ENCODE results near the gene HTR3D. TPM values are rescaled to one million over a fixed set of nuclear protein-coding genes. Genes with fewer than 3 reads are reported as not detected.
"Not testable (repeated sequence)": the region's sequence is repeated elsewhere in the genome, so short reads cannot be mapped to it uniquely, and the experiment has no call there.

Gene HTR3D
- total RNA-seq, 4 donors from 2014 or later, result not detected

DNA sequence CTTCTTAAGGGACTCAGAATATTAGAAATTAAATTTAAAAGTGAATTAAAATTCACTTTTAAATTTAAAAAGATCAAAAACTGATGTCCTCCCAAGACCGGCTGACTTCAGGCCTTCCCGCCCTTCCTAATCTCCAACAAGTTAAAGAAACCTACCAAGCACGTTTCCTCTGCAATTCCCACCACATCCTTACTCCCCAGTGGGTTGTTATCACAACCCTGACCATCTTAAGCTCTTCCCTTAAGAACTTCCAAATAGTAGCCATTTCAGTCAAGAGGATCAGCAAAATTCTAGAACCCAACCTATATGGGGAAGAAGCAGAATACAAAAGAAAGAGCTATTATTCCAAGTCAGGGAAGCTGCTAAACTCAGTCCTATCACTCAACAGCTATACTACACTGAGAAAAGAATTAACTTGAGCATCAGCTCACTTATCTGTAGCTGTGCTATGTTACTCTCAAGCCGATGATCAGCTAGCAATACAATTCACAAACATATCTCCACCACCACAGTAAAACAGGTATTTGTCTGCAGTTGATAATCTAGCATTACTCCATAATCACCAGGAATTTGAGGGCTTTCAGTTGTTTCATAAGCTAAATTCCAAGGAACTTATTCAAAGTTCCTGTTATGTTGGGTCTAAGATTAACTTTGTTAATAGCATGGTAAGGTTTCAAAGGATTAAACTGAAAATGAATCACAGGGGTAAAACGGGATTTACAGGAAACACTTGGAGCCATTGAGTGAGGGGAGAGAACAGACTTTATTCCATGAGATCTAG is 28.2 kb upstream of the HTR3D start:
- H3K27me3 ChIP-seq, result no peaks in the 10 kb centered on the region
- DNase-seq (ENCODE audit: low spot score in 2 of 2), result no peak
- WGBS, result 88% methylated on average over 5 of the region's 5 CpGs
- peaks cover 30% of the 10 kb centered on the region for H3K4me1 ChIP-seq
- no peak overlapping the region for H3K4me3 ChIP-seq
- no peak overlapping the region for H3K27ac ChIP-seq
- TF ChIP-seq, protein P1, sequence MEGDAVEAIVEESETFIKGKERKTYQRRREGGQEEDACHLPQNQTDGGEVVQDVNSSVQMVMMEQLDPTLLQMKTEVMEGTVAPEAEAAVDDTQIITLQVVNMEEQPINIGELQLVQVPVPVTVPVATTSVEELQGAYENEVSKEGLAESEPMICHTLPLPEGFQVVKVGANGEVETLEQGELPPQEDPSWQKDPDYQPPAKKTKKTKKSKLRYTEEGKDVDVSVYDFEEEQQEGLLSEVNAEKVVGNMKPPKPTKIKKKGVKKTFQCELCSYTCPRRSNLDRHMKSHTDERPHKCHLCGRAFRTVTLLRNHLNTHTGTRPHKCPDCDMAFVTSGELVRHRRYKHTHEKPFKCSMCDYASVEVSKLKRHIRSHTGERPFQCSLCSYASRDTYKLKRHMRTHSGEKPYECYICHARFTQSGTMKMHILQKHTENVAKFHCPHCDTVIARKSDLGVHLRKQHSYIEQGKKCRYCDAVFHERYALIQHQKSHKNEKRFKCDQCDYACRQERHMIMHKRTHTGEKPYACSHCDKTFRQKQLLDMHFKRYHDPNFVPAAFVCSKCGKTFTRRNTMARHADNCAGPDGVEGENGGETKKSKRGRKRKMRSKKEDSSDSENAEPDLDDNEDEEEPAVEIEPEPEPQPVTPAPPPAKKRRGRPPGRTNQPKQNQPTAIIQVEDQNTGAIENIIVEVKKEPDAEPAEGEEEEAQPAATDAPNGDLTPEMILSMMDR (IDR thresholded peaks at IDR 0.05), result no peak
- TF ChIP-seq EP300 (IDR thresholded peaks at IDR 0.05), result no peak
- no peak for TF ChIP-seq POLR2A (IDR thresholded peaks at IDR 0.05)
- no peak for TF ChIP-seq POLR2AphosphoS5 (IDR thresholded peaks at IDR 0.05)
- H3K36me3 ChIP-seq, result no peaks in the 10 kb centered on the region
- H3K9me3 ChIP-seq, result no peaks in the 10 kb centered on the region

DNA sequence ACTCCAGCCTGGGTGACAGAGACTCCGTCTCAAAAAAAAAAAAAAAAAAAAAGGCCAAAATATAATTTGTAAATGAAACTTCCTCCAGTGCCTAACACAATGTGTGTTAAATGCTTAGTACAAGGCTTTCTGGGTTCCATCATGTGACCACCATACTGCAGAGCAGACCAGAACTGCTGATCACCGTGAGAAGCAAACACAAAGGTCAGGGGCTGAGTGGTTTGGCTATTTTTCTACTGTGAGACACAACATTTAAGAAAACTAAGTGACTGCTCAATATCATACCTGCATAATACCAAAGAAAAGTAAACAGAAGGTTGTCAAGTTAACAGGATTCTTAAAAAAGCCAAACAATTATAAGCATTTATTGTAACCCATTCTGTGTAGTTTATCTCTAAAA is 27.1 kb upstream of the HTR3D start:
- Histone ChIP-seq H3K27me3 (no peaks in the 10 kb centered on the region), H3K9me3 (no peaks in the 10 kb centered on the region), H3K4me3 (no peak overlapping the region), H3K27ac (no peak overlapping the region), H3K36me3 (no peaks in the 10 kb centered on the region), H3K4me1 (peaks cover 35% of the 10 kb centered on the region)
- no peak for DNase-seq (ENCODE audit: low spot score in 2 of 2)
- no peak for TF ChIP-seq POLR2A (IDR thresholded peaks at IDR 0.05)
- TF ChIP-seq, protein P1 (IDR thresholded peaks at IDR 0.05), result no peak
- no peak for TF ChIP-seq POLR2AphosphoS5 (IDR thresholded peaks at IDR 0.05)
- WGBS, result 92% methylated on average over 2 of the region's 2 CpGs

DNA sequence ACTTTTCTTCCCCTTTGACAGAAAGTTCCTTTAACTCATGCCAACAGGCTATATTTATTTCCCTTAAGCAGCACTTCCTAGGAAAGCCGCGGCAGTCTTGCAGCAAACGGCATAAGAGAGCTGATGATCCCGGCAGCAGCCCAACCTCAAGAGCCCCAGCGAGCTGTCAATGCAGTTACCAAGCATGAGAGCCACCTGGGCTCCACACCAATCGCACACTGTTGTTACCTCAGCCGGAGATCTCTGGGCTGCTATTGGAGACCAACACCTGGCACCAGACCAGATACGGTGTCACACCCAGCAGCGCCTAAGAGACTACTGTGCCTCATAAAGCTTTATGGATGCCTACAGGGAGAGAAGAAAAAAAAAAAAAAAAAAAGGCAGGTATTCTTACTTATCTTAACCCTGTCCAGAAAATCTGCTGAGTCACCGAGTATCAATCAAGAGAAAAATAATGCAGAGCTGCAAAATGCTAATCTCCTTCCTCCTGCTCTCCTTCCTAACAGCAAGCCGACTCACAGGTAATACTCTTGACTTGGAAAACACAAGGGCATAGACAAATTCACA is 25.5 kb upstream of the HTR3D start:
- Histone ChIP-seq H3K4me3 (peak overlapping the region; percentile 23), H3K27ac (peak overlapping the region; percentile 26), H3K27me3 (no peaks in the 10 kb centered on the region), H3K36me3 (peaks cover 2% of the 10 kb centered on the region), H3K9me3 (no peaks in the 10 kb centered on the region), H3K4me1 (peaks cover 35% of the 10 kb centered on the region)
- WGBS, result 19% methylated on average over 11 of the region's 11 CpGs
- peak in 1 of 2 donors; percentile 74 for DNase-seq (ENCODE audit: low spot score in 2 of 2)
- TF ChIP-seq, protein P1 (IDR thresholded peaks at IDR 0.05), result no peak
- TF ChIP-seq POLR2A (IDR thresholded peaks at IDR 0.05) (no peak), EP300 (IDR thresholded peaks at IDR 0.05) (no peak), POLR2AphosphoS5 (IDR thresholded peaks at IDR 0.05) (no peak)

DNA sequence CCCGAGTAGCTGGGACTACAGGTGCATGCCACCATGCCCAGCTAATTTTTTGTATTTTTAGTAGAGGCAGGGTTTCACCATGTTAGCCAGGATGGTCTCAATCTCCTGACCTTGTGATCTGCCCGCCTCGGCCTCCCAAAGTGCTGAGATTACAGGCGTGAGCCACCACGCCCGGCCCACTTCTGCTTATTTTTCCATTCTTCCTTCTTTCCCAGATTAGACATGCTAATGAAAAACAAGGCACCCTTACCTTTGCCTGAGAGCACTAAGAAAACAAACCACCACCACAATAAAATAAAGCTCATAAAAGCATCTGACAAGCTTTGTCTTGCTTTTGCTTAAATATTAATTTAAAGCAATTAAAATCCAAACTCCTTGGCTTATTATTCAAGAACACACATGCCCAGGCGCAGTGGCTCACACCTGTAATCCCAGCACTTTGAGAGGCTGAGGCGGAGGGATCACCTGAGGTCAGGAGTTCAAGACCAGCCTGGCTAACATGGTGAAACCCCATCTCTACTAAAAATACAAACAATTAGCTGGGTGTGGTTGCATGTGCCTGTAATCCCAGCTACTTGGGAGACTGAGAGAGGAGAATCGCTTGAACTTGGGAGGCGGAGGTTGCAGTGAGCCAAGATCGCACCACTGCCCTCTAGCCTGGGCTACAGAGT is 24.3 kb upstream of the HTR3D start:
- H3K27ac ChIP-seq; DNase-seq (ENCODE audit: low spot score in 2 of 2): not testable (repeated sequence)
- peaks cover 35% of the 10 kb centered on the region for H3K4me1 ChIP-seq

DNA sequence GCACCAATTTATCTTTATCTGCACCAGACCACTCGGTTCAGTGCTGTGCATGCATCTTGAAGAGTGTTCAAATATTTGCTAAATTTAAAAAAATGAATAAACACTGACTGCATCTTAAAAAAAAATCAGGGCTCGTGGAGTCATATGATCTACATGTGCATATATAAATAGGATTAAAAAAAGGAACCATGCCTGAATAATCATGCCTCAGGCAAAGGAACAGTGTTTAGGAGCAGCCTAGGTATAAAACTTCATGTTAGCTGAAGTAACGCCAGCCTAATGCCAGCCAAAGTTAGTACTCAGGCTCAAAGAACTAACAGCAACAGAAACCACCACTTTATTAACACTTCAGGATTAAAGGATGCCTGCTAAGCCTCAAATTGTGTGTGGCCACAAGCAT is 23.4 kb upstream of the HTR3D start:
- TF ChIP-seq, protein P1 (IDR thresholded peaks at IDR 0.05), result no peak
- TF ChIP-seq EP300 (IDR thresholded peaks at IDR 0.05) (no peak), POLR2AphosphoS5 (IDR thresholded peaks at IDR 0.05) (no peak), POLR2A (IDR thresholded peaks at IDR 0.05) (no peak)
- H3K27me3 ChIP-seq, result no peaks in the 10 kb centered on the region
- DNase-seq (ENCODE audit: low spot score in 2 of 2), result no peak
- H3K36me3 ChIP-seq, result peaks cover 4% of the 10 kb centered on the region
- H3K4me3 ChIP-seq, result no peak overlapping the region
- H3K4me1 ChIP-seq, result peaks cover 35% of the 10 kb centered on the region
- WGBS, result 35% methylated on average over 3 of the region's 3 CpGs
- H3K27ac ChIP-seq, result no peak overlapping the region
- H3K9me3 ChIP-seq, result no peaks in the 10 kb centered on the region

More for the DNA sequence above, 24.3 kb upstream of the HTR3D start:
- H3K36me3 ChIP-seq, H3K4me3 ChIP-seq, H3K9me3 ChIP-seq, H3K27me3 ChIP-seq: not testable (repeated sequence)
- 62% methylated on average over 11 of the region's 11 CpGs for whole genome bisulfite sequencing

All from suprapubic skin (tissue), 4 donors.